Fibroblast of lung (primary cell): Measurements from ENCODE around the gene NEUROD1. TPM values are rescaled to one million over a fixed set of nuclear protein-coding genes. Genes with fewer than 3 reads are reported as not detected.
A peak's percentile ranks its signal among the peaks of the same experiment; 100 is the strongest.

Source experiments
- DNase-seq, 2 donors: peaks; one replicate each; pipeline versions ENCODE4 v3.0.0 to v3.0.0-alpha.2; 2010; ENCODE audit warnings: low read depth in 2 of 2
- H2AFZ ChIP-seq: 2 replicates; pipeline ENCODE4 v1.5.1; 2012; ENCODE audit warnings: low read length, control low read depth, inconsistent platforms
- H3K27ac ChIP-seq: 2 replicates; pipeline ENCODE4 v1.5.1; 2011; ENCODE audit warnings: low read length, control low read depth; ENCODE audit not compliant: insufficient read depth
- H3K27me3 ChIP-seq: 2 replicates; pipeline ENCODE4 v1.5.1; 2011; ENCODE audit warnings: mild to moderate bottlenecking, low read length; ENCODE audit not compliant: control insufficient read depth, insufficient read depth
- H3K36me3 ChIP-seq: 2 replicates; pipeline ENCODE4 v1.5.1; 2011; ENCODE audit warnings: low read length; ENCODE audit not compliant: control insufficient read depth, insufficient read depth
- H3K4me1 ChIP-seq: 2 replicates; pipeline ENCODE4 v1.5.1; 2011; ENCODE audit warnings: low read length; ENCODE audit not compliant: control insufficient read depth, insufficient read depth; ENCODE audit errors: extremely low read depth
- H3K4me2 ChIP-seq: 2 replicates; pipeline ENCODE4 v1.5.1; 2011; ENCODE audit warnings: low read length, control low read depth; ENCODE audit not compliant: insufficient read depth; ENCODE audit errors: extremely low read depth
- H3K4me3 ChIP-seq, 4 experiments: fragments of 200-600 bp in 1 of 4; sonication (generic) in 1 of 4; replicated peaks in 1 of 4; 2 replicates each; pipeline ENCODE4 v1.5.1; 2011 to 2016; ENCODE audit warnings: low read length in 4 of 4, low read depth in 3 of 4, mild to moderate bottlenecking in 3 of 4, control low read depth in 2 of 4, inconsistent platforms in 1 of 4, mixed read lengths in 1 of 4; ENCODE audit not compliant: insufficient read depth in 1 of 4; ENCODE audit errors: control extremely low read depth in 1 of 4
- H3K79me2 ChIP-seq: 2 replicates; pipeline ENCODE4 v1.5.1; 2012; ENCODE audit warnings: mild to moderate bottlenecking, low read length, inconsistent platforms; ENCODE audit not compliant: control insufficient read depth, insufficient read depth
- H3K9ac ChIP-seq: 2 replicates; pipeline ENCODE4 v1.5.1; 2011; ENCODE audit warnings: mild to moderate bottlenecking, low read length, control low read depth; ENCODE audit not compliant: insufficient read depth
- H3K9me3 ChIP-seq: 2 replicates; pipeline ENCODE4 v1.5.1; 2012; ENCODE audit warnings: low read depth, low read length; ENCODE audit not compliant: control insufficient read depth, insufficient read depth
- H4K20me1 ChIP-seq: 2 replicates; pipeline ENCODE4 v1.5.1; 2011; ENCODE audit warnings: low read length; ENCODE audit not compliant: control insufficient read depth, insufficient read depth; ENCODE audit errors: extremely low read depth
- CTCF ChIP-seq, 2 donors: IDR thresholded peaks in 1 of 2; conservative IDR thresholded peaks in 1 of 2; 1 replicate in 1 of 2; 2 replicates in 1 of 2; pipeline ENCODE4 v1.5.1; 2011 to 2012; ENCODE audit warnings: low read length in 2 of 2, control low read depth in 1 of 2, inconsistent platforms in 1 of 2, low read depth in 1 of 2, mild to moderate bottlenecking in 1 of 2
- EZH2 ChIP-seq: IDR thresholded peaks from 2 replicates; pipeline ENCODE4 v1.5.1; 2012; ENCODE audit warnings: low read length, control low read depth, mild to moderate bottlenecking; ENCODE audit errors: missing control alignments
- polyA plus RNA-seq, 2 donors: library from polyadenylated mRNA; depleted of rRNA in 1 of 2; stranded (reverse) in 1 of 2; unstranded in 1 of 2; fragments of >200 nt; gene quantifications; 2 replicates each; pipeline ENCODE4 v1.2.1, GENCODE V29; 2011 to 2012; ENCODE audit warnings: missing spikeins in 1 of 2
- total RNA-seq: library from RNA; depleted of rRNA; stranded (reverse); fragments of >200 nt; gene quantifications from 2 replicates; pipeline ENCODE4 v1.2.1, GENCODE V29; 2014

Gene NEUROD1
- total and polyA plus RNA-seq, 2 donors (not counting 1 experiment from before 2014, with no cell fraction given), result not detected

- Histone ChIP-seq H3K36me3 (no peaks in the 10 kb centered on the region), H4K20me1 (no peaks in the 10 kb centered on the region), H3K4me3 (no peak overlapping the region), H3K79me2 (no peaks in the 10 kb centered on the region), H3K9me3 (no peaks in the 10 kb centered on the region), H3K4me1 (no peaks in the 10 kb centered on the region), H3K4me2 (no peak overlapping the region), H3K27ac (no peak overlapping the region), H2AFZ (no peak overlapping the region), H3K9ac (no peak overlapping the region), H3K27me3 (peaks cover 51% of the 10 kb centered on the region)
- peak; percentile 21 for TF ChIP-seq EZH2
- TF ChIP-seq CTCF (conservative IDR thresholded peaks at IDR 0.05 in 1 of 2, IDR thresholded peaks at IDR 0.05 in 1 of 2; ENCODE audit: low read depth in 1 of 2, low read length in 2 of 2), result no peak
- peak; percentile 79 to 86 for DNase-seq
These were observed 2.3 kb downstream of the NEUROD1 start for GRCh38 chr2:181677912-181678586.

- Histone ChIP-seq H3K9me3 (no peaks in the 10 kb centered on the region), H3K4me2 (no peak overlapping the region), H2AFZ (no peak overlapping the region), H3K4me1 (no peaks in the 10 kb centered on the region), H3K36me3 (no peaks in the 10 kb centered on the region), H3K27me3 (peaks cover 25% of the 10 kb centered on the region), H3K9ac (no peak overlapping the region), H3K4me3 (no peak overlapping the region), H3K27ac (no peak overlapping the region), H3K79me2 (no peaks in the 10 kb centered on the region), H4K20me1 (no peaks in the 10 kb centered on the region)
- DNase-seq, result no peak
- TF ChIP-seq EZH2 (no peak), CTCF (conservative IDR thresholded peaks at IDR 0.05 in 1 of 2, IDR thresholded peaks at IDR 0.05 in 1 of 2; ENCODE audit: low read depth in 1 of 2, low read length in 2 of 2) (no peak)
These were observed 5.1 kb downstream of the NEUROD1 start for GRCh38 chr2:181675254-181675653.

GRCh38 chr2:181674461-181674860, 5.9 kb downstream of the NEUROD1 start:
- no peaks in the 10 kb centered on the region for H3K79me2 ChIP-seq
- H3K4me2 ChIP-seq, result no peak overlapping the region
- H3K27ac ChIP-seq, result no peak overlapping the region
- H4K20me1 ChIP-seq, result no peaks in the 10 kb centered on the region
- H3K9ac ChIP-seq, result no peak overlapping the region
- no peaks in the 10 kb centered on the region for H3K4me1 ChIP-seq
- H3K27me3 ChIP-seq, result peaks cover 17% of the 10 kb centered on the region
- no peak overlapping the region for H3K4me3 ChIP-seq
- H2AFZ ChIP-seq, result no peak overlapping the region
- no peak for DNase-seq
- TF ChIP-seq EZH2 (no peak), CTCF (conservative IDR thresholded peaks at IDR 0.05 in 1 of 2, IDR thresholded peaks at IDR 0.05 in 1 of 2; ENCODE audit: low read depth in 1 of 2, low read length in 2 of 2) (no peak)
- no peaks in the 10 kb centered on the region for H3K36me3 ChIP-seq
- H3K9me3 ChIP-seq, result no peaks in the 10 kb centered on the region
